HG02678 (cell line): ENCODE measurements around the gene TMCC1.
"Not testable (repeated sequence)": the region's sequence is repeated elsewhere in the genome, so short reads cannot be mapped to it uniquely, and the experiment has no call there.

Experiments
- ATAC-seq: cut with Tn5 transposase; IDR thresholded peaks from one replicate; pipeline ENCODE4 v1.9.1; 2021; ENCODE audit warnings: mild to moderate bottlenecking, moderate library complexity; ENCODE audit not compliant: unreplicated experiment

Gene TMCC1

DNA sequence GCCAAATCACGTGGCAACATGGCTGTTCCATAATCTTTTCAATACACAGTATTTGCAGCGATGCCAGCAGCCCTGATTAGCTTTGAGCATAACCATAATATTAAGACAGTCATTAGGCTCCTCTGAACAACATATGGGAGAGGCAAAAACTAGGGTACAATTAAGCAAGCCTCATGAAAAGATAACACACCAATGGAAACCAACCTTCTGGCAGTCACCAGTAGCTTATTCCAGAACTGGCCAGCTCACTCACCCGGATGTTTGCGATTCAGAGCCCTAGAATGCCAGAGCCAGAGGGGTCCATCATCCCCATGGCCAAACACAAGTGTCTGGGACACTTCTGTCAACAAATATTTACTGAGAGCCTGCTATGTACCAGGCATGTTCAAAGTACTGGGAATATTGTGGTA lies 238.2 kb downstream of the TMCC1 start:
- no peak for ATAC-seq

DNA sequence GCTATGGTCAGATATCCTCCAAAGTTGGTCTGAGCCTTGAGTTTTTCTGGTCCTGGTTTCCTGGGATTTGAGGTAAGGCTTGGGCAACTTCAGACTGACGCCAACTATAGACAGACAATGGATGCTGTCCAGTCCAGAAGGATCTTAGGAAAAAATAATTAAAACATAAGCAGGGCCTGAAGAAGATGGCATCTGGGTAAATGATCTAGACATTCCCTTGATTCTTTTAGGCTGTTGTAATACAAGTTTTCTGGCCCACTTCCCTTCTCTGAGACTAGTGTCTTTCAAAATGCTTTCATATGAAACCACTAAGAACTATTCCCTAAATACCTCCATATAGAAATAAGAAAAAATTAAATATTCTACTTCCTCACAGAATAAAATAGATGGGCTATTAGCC lies 239.4 kb downstream of the TMCC1 start:
- no peak for ATAC-seq

DNA sequence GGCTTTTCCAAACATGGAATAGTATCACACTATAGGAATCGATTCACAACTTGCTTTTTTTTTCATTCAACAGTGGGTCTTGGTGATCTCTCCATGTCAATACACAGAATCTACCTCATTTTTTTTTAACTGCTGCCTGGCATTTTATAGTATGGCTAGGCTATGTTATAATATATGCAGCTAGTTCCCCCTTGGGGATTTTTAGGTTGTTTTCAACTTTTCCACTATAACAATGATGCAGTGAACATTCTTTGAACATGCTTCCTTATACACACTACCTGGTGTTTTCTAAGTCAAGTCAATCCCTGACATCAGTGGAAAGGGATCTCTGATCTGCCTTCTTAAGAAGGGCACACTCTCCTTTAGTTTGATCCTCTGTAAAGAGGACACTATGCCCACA lies 240.5 kb downstream of the TMCC1 start:
- no peak for ATAC-seq

DNA sequence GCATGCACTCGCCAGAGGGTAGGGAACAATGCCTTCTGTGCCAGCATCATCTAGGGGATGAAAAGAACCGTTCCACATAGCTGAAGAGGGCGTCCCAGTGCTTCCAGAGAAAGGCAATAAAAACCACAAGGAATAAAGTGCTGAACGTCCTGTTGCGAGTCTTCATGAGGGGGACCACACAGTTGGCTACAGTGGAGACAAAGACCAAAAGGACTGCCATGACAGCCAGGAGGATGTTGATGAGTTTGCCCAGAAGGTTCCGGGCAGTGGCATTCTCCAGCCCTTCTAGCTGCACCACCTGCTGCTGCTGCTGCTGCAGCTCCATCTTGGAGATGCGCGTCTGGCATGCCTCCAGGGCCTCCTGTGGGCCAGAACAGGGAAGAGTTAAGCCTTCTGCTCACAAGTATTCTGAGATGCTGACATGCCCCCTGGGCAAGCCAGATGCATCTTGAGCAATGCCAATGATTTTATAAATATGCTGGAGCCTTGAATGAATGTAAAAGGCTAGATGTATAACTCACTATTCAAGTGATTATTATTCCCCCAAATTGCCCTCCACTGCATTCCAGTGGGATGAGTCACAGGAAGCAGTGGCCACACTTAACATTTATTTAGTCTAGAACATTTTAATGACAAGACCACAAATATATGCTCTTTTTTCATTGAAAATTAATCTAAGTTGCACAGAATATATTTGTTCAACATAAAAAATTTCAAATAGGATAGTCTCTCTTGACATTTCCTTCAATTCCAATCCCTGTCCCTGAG lies 241.9 kb downstream of the TMCC1 start:
- no peak for ATAC-seq

DNA sequence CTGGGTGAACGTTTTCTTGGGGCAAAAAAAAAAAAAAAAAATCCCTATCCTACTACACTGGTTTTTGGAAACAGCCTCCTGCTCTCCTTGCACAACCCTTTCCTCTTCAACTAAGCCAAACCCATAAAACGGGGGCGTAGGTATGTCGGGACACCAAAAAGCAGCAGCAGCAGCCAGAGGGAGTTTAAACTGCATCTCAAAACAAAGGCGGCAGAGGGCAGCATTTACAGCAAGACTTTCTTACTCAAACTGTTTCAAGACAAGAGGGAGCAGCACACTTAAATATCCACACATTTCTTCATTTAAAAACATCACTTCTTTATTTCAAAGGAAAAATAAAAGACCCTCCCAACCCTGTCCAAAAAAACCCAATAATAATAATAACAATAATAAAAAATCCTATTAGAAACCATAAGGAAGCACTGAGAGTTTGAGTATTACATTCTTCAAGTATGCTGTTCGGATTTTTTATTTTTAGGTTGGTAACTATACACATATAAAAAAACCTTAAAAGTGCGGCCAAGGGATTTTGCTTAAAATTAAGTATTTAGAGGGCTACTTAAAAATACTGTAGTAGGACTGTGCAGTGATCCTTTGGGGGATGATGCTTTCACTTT lies 243.1 kb downstream of the TMCC1 start:
- ATAC-seq, result no peak

DNA sequence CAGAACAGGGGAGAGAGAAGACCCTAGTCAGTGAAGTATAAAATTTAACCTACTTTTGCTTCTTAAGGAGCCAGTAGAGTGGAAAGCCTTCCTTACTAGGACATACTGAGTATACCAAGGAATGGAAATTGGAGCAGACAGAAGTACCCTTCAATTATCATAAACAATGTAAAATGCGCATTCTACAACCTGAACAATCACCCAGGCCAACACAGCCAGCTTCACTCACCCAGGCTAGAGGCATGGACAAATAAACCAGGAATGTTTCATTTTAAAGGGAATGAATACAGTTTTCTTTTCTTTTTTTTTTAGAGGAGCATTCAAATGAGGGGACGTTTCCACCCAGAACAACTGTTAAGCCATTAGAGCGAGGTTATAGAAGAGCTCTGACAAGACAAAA lies 245.1 kb downstream of the TMCC1 start:
- no peak for ATAC-seq

DNA sequence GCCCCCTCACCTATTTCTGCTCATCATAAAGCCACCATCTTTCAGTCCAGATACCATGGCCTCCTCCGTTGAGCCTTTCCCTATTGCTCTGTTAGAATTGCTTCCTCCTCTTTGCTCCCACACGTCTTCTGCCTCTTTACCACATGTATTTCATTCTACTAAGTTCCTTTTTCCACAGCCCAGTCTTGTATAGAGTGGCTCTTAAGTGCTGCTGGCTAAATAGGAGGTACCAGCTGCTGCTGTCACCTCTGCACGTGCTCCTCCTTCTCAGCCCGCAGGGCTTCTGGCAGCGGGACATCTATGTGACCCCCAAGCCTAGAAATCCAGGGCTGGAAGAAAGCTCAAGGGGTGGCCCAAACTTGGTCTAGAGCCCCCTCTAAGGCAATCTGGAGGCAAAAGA lies 248.2 kb downstream of the TMCC1 start:
- ATAC-seq, result no peak

DNA sequence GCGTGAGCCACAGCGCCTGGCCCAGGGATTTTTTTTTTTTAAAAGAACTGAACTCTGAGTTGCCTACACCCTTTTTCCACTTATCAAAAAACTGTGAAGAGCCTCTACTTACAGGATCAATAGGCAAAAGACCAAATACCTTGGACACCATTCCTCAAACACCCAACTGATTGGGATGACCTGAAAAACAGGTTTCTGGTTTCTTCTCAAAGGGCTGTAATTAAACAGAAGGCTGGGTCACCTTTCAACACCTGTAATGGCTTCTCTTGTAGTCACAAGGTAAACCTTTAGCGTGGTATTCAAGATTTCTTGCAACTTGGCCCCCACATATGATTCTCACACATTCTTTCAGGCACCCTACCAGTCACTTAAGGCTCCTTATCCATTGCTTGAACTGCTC lies 248.7 kb downstream of the TMCC1 start:
- ATAC-seq, result no peak

DNA sequence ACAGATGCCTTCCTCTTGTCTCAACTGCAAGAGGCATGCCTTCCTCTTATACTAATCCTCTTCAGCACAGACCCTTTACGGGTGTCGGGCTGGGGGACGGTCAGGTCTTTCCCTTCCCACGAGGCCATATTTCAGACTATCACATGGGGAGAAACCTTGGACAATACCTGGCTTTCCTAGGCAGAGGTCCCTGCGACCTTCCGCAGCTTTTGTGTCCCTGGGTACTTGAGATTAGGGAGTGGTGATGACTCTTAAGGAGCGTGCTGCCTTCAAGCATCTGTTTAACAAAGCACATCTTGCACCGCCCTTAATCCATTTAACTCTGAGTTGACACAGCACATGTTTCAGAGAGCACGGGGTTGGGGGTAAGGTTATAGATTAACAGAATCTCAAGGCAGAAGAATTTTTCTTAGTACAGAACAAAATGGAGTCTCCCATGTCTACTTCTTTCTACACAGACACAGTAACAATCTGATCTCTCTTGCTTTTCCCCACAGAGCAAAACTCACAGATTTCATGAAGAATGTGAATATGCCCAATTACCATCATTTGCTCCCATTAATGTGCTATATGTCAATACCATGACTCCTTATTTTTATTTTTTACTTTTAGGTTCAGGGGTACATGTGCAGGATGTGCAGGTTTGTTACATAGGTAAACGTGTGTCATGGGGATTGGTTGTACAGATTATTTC lies 251.8 kb downstream of the TMCC1 start:
- ATAC-seq, result not testable (repeated sequence)

DNA sequence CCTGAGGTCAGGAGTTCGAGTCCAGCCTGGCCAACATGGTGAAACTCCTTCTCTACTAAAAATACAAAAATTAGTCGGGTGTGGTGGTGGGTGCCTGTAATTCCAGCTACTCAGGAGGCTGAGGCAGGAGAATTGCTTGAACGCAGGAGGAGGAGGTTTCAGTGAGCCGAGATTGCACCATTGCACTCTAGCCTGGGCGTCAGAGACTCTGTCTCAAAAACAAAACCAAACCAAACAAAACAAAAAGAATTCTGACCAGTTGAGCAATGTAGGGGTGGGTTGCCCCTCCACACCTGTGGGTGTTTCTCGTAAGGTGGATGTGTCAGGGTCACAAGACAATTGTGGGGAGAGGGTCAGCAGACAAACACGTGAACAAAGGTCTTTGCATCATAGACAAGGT lies 252.5 kb downstream of the TMCC1 start:
- ATAC-seq, result not testable (repeated sequence)

DNA sequence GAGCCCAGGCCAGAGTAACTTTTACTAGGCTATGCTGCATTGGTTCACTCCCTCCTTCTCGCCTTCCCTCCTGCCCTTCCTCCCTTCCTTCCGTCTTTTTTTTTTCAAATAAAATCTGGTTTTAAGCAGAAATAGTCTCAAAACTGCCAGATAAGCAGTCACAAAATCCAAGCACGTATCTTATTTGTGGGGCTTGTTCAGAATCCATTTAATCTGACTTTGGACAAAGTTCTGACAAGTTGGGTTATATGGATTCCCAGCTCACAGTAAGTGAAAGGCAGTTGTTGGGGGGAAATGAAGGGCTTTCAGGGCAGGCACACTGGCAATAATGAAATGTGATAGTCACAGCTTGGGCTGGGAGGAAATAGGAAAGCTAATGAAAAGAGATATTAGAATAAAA lies 255.0 kb downstream of the TMCC1 start:
- no peak for ATAC-seq

DNA sequence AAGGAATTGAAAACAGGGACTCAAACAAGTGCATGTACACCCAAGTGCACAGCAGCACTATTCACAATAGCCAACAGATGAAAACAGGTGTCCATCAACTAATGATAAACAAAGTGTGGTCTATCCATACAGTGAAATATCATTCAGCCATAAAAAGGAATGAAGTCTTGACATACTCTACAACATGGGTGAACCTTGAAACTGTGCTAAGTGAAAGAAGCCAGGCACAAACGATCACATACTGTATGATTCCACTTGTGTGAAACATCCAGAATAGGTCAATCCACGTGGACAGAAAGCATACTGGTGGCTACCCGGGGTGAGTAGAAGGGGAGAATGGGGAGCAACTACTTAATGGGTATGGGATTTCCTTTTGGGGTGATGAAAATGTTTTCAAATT lies 257.4 kb downstream of the TMCC1 start:
- no peak for ATAC-seq

DNA sequence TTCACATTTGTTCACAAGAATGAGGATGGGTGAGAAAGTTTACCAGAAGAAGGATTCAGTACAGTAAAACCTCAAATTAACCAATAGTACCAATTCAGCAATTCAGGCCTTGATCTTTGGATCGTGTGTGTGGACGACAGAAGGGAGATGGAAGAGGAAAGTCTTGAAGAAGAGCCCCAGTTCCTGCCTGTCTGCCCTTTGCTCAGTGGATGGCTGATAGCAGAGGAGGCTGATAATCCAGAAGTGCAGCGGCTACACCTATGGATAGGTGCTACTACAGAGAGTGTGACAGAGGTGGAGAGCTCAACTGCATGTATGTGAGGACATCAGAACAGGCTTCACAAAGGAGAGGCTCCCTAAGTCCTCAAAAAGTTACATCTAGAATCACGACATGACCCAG lies 257.9 kb downstream of the TMCC1 start:
- no peak for ATAC-seq

DNA sequence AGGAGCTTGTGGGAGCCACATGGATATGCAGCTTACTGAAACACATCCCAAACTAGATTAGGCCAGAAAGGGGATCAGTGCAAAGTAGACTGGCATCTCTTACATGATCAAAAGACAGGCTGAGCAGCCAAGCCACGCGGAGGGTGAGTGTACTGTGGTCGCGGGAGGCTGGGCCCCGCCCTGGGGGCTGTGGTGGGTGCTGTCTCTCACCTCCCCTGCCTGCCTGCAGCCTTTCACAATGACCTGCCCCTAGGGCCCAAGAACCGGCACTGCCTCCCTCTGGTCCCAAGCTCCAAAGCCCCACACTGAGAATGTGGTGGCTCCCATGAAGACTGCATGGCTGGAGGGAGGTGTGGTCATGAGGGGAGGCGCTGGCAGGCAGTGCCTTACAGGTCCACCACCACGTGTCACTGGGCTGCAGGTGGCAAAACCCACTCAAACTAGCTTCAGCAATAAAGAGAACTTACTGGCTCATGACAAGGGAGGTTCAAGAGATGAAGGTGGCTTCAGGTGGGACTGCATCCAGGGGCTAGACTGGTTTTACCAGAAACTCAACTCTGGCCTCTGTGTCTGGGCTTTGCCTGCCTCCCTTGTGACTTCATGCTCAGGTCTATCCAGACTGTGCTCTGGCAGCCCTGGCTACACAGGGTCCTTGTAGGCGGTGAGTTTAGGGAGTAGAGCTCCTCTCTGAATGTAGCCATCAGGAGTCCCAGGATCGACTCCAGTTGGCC lies 259.6 kb downstream of the TMCC1 start:
- no peak for ATAC-seq

DNA sequence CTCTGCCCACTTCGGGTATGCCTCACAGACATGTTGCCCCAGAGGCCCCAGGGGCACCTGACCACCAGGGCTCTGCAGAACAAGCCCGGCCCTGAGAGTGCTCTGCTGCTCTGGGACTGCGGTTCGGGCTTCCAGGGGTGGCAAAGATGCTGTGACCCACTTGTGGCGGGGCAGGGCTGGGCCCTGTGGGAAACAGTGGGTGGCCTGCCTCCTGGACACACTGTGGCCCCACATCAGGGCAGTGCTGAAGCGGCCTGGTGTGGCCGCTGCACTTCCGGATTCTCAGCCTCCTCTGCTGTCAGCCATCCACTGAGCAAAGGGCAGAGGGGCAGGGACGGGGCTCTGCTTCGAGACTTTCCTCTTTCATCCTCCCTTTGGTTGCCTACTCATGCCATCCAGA lies 260.5 kb downstream of the TMCC1 start:
- ATAC-seq, result no peak

DNA sequence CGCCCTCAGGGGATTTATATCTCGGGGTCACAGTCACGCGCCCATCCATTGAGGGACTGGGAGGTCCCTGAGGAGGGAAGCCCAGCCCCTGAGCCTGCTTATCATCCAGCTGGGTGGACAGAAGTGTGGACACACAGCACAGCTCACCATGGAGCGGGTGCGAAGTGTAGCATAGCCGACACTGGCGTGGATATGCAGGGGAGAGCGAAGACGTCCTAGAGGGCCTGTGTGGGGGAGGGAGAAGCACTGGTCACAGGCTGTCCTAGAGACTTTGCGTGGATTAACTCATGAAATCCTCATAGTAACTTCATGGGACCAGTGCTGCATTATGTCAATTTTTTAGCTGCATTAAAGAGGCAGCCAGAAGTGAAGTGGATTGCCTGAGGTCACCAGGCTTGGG lies 261.0 kb downstream of the TMCC1 start:
- no peak for ATAC-seq

DNA sequence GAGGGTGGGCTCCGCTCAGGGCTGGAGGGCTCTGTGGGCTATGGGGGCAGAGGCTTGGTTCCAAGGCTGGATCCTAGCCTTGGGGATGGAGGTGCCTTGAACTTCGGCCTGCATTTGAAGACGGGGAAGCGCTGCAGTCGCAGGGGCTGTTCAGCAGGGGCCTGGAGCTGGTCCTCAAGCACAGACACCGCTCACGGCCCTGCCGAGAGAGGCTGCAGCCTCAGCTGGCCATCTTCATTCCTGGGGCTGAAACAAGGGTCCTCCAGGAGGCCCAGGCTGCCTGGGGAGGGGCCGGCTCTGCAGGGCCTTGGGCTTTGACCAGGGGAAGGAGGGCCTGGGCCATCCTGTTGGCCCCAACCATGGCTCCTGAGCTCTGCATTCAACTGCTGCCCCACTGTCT lies 261.5 kb downstream of the TMCC1 start:
- no peak for ATAC-seq

DNA sequence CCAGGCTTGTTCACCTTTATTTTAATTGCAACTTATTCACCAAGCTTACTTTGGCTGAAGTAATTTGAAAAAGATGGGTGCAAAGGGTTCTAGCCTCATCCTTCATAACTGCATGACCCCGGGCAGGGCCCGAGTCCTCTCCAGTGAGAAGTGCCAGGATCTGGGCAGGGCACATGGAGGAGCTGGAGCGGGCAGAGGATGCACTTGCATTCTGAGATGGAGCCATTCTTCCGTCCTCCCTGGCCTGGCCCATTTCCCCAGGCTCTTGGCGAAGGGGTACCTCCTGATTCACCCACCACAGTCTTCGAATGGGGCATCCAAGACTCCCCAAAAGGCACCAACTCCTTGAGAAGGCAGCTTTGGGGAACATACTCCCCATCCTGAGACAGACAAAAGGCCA lies 264.5 kb downstream of the TMCC1 start:
- ATAC-seq, result no peak

DNA sequence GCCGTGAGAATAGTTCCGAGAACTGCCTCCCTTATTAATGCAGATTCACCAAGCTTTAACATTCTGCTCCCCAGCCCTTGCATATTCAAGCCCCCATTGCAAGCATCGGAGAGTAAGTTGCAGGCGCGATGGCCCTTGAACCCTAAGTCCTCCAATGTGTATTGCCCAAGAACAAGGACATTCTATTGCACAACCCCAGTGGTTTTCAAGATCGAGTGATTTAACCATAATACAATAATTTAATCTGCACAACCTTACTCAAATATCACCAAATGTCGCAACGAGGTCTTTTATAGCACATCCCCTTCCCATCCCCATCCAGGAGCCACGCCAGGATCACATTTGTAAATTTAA lies 265.4 kb downstream of the TMCC1 start:
- no peak for ATAC-seq

DNA sequence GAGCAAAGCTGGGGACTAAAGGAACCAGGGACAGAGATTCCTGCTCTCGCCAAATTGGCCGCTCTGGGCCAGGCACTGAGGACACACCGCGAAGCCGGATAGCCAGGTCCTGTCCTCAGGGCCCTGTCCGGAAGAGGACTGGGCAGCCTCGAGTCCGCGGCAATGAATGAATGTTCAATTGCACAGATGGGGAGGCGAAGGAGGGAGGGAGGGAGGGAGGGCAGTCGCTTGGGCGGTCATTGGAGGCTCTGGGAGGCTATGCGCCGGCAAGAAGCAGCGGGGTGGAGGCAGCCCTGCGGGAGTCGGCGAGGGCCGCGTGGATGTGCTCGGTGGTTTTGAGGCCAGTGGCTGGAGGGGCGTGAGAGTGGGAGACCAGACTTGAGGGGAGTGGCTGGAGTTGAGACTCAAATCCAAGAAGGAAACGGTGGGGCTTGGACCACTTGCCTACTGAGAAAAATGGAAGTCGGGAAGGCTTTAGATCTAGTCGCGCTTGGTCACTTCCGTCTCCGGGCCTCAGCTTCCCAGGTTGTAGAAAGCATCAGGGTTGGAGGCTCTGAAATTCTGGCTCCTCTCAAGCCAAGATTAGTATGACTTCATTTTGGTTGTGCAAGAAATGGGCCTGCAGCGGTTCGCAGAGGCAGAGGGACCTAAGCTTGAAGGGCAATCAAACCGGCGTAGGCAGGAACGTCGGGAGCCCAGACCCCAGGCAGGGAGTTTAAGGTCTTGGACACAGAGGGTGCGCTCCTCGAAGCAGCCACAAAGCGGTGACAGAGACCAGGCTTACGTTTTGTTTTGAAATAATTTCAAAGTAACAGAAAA lies 266.0 kb downstream of the TMCC1 start:
- peak; percentile 41 for ATAC-seq
